Panc1 (cell line): Measurements from ENCODE around the gene CDH16.
"Not testable (repeated sequence)": the region's sequence is repeated elsewhere in the genome, so short reads cannot be mapped to it uniquely, and the experiment has no call there.

Experiments used
- POLR2AphosphoS5 ChIP-seq: IDR thresholded peaks from 2 replicates; pipeline ENCODE4 v1.6.1; 2012; ENCODE audit warnings: mild to moderate bottlenecking, low read depth, low read length, moderate library complexity
- REST ChIP-seq, 2 experiments: IDR thresholded peaks; 2 replicates each; pipeline ENCODE4 v1.6.1; 2011 to 2012; ENCODE audit warnings: low read depth in 2 of 2, control low read depth in 1 of 2, low read length in 1 of 2, mild to moderate bottlenecking in 1 of 2, moderate library complexity in 1 of 2; ENCODE audit not compliant: insufficient read depth in 1 of 2
- SIN3A ChIP-seq: IDR thresholded peaks from 2 replicates; pipeline ENCODE4 v1.6.1; 2012; ENCODE audit warnings: low read depth, mild to moderate bottlenecking, low read length, moderate library complexity, borderline replicate concordance; ENCODE audit not compliant: insufficient read depth
- TCF7L2 ChIP-seq: IDR thresholded peaks from 2 replicates; pipeline ENCODE4 v1.6.1; 2011; ENCODE audit warnings: mild to moderate bottlenecking, low read depth, low read length, inconsistent platforms
- TF ChIP-seq, protein P1 (sequence below): fragments of 450-650 bp; IDR thresholded peaks from 2 replicates; pipeline ENCODE4 v1.5.1; 2017; ENCODE audit warnings: mild to moderate bottlenecking

DNA sequence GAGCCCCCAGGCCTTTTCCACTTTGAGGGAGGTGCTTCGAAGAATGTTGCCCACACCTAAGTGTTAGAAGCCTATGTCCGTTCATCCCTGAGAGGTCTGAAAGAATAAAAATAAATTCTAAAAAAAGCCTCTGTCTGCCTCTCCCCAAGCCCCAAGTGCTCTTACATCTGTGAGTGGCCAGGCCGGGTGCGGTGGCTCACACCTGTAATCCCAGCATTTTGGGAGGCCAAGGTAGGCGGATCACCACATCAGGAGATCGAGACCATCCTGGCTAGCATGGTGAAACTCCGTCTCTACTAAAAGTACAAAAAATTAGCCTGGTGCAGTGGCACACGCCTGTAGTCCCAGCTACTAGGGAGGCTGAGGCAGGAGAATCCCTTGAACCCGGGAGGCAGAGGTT is 26.3 kb upstream of the CDH16 start:
- TF ChIP-seq, protein P1, sequence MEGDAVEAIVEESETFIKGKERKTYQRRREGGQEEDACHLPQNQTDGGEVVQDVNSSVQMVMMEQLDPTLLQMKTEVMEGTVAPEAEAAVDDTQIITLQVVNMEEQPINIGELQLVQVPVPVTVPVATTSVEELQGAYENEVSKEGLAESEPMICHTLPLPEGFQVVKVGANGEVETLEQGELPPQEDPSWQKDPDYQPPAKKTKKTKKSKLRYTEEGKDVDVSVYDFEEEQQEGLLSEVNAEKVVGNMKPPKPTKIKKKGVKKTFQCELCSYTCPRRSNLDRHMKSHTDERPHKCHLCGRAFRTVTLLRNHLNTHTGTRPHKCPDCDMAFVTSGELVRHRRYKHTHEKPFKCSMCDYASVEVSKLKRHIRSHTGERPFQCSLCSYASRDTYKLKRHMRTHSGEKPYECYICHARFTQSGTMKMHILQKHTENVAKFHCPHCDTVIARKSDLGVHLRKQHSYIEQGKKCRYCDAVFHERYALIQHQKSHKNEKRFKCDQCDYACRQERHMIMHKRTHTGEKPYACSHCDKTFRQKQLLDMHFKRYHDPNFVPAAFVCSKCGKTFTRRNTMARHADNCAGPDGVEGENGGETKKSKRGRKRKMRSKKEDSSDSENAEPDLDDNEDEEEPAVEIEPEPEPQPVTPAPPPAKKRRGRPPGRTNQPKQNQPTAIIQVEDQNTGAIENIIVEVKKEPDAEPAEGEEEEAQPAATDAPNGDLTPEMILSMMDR: not testable (repeated sequence)
- not testable (repeated sequence) for TF ChIP-seq POLR2AphosphoS5; TCF7L2; SIN3A; REST (IDR thresholded peaks at IDR 0.05; ENCODE audit: insufficient read depth in 1 of 2, low read depth in 2 of 2, low read length in 1 of 2)
